VCaP (cell line): ENCODE data around the gene ATAD3A.
"Not testable (repeated sequence)": the region's sequence is repeated elsewhere in the genome, so short reads cannot be mapped to it uniquely, and the experiment has no call there.

Experiments used
- H3K27ac ChIP-seq: fragments of 450-650 bp; 2 replicates; pipeline ENCODE4 v1.5.1; 2017
- TF ChIP-seq, protein P1 (sequence below): fragments of 450-650 bp; conservative IDR thresholded peaks from 2 replicates; pipeline ENCODE4 v1.5.1; 2017; ENCODE audit warnings: mild to moderate bottlenecking, moderate library complexity

Gene ATAD3A

DNA sequence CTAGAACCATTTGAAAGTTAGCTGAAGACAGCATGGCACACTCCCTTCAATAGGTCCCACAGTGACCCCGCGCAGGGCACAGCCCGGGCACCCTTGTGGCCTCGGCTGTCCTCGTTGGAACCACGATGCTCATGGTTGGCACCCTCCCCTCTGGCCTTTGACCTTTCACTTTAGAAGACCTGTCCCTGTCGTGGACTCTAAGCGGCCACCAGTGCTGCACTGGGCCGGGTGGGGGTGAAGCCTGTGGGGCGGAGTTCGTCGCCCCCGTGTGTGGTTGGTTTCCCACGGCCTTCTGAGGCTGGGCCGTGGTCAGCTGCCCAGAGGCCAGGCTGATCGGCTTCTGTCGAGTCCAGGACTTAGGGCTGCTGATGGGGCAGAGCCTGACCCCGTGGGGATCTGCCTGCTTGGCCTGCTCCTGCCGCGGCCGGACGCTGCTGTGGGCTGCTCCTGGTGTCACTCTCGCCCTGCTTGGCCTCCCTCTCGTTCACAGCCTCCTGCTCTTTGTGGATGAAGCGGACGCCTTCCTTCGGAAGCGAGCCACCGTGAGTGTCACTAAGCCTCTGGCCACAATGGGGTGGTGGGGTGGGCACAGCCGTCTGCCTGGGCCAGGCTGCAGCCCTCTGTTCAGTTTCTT, 12.9 kb downstream of the ATAD3A start:
- not testable (repeated sequence) for H3K27ac ChIP-seq

DNA sequence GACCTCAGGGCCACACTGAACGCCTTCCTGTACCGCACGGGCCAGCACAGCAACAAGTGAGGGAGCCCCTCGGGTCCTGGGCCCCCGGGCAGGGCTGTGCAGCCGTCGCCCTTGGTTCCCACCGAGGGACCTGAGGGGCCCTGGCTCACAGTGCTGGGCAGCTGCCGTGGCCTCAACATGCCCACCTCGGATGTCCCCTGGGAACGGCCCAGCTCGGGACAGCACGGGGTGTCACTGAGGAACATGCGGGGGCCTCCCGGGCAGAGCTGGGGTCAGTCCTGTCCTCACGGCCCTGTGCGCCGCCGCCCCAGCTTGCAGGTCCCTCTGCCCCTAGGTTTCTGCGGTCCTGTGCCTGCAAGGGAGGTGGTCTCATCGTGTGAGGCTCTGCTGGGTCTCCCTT, 14.5 kb downstream of the ATAD3A start:
- H3K27ac ChIP-seq: not testable (repeated sequence)

DNA sequence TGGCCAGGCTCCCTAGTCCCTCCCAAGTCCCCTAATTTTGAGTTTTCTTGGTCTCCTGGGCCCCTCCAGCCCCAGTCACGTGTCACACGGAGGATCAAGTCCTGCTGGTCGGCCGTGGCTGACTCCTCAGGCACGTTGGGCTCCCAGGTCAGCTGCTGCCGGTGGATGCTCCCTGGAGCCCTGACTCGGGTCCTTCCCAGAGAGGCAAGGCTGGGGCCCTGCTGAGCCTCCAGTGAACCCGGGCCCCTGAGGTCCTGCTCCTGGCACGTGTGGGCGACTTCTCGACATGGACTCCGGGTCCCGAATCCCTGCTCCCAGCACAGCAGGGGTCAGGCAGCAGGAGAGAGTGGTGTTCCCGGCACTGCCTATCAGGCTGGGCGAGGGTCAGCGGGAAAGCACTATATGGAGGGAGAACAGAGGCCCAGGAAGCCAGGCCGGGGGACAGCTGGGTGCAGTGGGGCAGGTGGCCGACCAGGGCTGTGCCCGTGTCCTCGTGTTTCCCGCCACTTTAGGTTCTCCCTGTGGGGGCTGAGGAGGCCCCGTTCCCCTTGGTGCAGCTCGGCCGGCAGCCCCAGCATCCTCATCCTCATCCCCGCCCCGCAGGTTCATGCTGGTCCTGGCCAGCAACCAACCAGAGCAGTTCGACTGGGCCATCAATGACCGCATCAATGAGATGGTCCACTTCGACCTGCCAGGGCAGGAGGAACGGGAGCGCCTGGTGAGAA, 15.3 kb downstream of the ATAD3A start:
- no peak overlapping the region for H3K27ac ChIP-seq
- TF ChIP-seq, protein P1, sequence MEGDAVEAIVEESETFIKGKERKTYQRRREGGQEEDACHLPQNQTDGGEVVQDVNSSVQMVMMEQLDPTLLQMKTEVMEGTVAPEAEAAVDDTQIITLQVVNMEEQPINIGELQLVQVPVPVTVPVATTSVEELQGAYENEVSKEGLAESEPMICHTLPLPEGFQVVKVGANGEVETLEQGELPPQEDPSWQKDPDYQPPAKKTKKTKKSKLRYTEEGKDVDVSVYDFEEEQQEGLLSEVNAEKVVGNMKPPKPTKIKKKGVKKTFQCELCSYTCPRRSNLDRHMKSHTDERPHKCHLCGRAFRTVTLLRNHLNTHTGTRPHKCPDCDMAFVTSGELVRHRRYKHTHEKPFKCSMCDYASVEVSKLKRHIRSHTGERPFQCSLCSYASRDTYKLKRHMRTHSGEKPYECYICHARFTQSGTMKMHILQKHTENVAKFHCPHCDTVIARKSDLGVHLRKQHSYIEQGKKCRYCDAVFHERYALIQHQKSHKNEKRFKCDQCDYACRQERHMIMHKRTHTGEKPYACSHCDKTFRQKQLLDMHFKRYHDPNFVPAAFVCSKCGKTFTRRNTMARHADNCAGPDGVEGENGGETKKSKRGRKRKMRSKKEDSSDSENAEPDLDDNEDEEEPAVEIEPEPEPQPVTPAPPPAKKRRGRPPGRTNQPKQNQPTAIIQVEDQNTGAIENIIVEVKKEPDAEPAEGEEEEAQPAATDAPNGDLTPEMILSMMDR: no peak

DNA sequence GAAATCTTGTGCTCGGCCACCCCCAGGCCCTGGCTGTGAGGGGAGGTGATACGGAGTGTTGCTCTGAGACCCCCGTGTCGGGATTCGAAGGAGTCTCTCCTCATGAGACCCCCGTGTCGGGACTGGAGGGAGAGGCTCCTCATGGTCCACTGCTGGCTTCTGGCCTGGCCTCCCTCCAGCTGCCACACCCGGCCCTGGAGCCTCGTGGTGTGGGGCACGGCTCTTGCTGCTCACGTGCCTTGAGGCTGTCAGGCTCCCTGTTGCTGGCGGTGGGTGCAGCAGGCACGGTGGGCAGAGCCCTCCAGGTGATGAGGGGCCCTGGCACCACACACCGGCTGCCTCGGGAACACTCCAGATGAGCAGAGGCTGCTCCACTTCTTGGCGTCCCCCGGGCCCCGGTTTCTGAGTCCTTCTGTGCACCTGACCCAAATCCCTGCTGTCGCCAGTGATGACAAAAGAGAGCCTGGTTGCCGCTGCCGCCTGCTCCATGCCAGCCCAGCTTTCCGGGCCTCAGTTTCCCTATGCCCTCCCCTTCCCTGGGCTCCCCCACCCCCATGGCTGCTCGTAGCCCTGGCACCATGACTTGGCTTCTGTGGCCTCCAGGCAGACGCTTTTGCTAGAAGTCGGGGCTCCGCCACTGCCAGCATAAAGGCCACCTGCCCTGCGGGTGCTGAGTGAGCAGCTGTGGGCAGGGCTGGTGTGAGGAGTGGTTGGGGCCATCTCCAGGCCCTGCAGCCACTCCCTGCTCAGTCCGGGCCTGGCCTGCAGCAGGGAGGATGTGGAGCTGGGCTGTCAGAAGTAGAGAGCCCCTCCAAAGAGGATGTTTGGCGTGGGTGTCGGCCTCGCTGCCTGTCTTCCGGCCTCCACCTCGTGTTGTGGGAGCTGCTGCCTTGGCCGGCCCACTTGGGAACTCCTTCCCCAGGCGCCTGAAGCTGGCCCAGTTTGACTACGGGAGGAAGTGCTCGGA, 16.6 kb downstream of the ATAD3A start:
- no peak overlapping the region for H3K27ac ChIP-seq
- TF ChIP-seq, protein P1: no peak

DNA sequence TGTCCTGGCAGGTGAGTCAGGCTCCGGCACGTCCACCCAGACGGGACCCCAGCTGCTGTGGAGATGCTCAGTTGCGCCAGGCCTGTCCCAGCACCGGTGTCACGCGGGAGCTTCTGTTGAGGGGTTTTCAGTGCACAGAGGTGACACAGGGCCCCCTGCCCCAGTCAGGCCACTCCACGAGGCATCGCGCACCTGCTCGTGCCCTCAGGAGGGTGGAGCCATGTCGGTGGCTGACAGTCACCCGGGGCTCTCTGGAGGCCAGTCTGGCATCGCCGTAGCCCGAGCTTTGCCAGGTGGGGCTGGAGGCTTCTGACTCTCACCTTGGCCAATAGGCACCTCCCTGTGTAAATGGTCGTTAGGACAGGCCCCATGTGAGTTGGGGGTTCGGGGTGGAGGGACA, 17.4 kb downstream of the ATAD3A start:
- TF ChIP-seq, protein P1: no peak
- H3K27ac ChIP-seq: no peak overlapping the region

DNA sequence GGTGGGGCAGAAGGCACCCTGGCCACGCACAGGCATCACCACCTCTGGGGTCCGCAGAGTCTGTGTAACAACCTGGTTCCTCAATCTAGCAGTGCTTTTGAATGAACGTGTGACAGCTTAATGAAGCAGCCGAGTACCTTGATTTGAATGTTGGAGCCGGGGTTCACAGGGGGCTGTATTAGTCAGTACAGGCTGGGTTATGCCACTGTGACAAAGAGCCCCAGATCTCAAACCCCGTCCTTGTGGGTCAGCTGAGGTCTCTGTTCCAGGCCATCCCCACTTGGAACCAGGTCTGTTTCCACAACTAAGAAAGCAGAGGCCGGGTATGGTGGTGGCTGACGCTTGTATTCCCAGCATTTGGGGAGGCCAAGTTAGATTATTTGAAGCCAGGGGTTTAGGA, 18.0 kb downstream of the ATAD3A start:
- TF ChIP-seq, protein P1: no peak
- H3K27ac ChIP-seq: no peak overlapping the region

DNA sequence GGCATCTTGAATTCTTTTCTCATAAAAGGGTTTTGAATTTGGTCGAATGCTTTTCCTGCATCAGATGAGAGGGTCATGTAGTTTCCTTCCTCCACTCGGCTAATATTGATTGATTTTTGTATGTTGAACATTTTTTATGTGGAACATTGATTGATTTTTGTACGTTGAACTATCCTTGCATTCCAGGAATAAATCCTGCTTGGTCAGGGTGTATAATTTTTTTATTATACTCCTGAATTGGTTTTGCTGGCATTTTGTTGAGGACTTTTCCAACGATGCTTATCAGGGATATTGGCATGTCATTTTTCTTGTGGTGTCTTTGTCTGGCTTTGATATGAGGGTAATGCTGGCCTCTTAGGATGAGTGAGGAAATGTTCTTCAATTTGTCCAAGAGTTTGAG, 20.0 kb downstream of the ATAD3A start:
- no peak overlapping the region for H3K27ac ChIP-seq
- TF ChIP-seq, protein P1: no peak

DNA sequence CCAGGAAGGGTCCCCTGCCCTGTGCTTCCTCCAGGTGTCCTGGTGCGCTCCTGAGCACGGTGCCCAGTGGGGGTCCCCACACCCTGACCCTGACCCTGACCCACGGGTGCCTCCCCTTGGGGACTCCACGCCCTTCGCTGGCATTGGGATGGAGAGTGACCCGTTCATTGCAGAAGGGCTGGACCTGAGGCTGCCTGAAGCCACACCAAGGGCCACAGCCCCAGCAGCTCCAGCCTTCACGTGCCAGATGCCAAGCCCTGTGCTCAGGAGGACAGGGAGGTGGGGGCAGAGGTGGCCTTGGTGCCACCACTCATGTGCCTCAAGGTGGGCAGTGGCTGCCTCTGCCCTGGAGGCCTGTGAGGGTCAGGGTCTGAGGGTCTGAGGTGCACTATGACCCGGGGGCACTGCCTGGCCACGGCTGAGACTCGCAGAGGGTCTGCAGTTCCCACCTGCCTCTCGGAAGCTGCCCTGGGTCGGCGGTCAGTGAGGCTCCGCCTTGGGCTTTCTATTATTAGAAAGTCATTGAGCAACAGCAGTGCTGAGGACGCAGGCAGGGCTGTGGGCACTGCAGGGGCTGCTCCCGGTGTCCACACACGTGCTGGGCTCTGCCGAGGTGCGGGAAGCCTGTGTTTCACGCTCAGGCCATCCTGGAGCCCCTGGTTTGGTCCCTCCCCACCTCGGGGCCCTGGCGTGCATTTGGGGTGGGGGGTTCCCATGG, 21.4 kb downstream of the ATAD3A start:
- H3K27ac ChIP-seq: not testable (repeated sequence)

DNA sequence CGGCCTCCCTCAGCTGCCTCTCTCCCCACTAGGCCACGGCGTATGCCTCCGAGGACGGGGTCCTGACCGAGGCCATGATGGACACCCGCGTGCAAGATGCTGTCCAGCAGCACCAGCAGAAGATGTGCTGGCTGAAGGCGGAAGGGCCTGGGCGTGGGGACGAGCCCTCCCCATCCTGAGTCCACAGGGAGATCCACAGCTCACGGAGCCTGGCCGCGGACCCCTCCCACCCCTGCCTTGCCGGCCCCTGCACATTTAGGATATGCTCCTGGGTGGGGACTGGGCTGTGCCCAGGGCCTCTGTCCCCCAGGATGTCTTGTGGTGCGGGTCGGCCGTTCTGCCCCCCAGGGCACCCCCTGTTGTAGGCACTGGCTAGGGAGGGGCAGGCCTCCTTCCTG, 21.9 kb downstream of the ATAD3A start:
- not testable (repeated sequence) for H3K27ac ChIP-seq
